Posterior cingulate gyrus (tissue), 11 donors: ENCODE results near the gene SRGAP1.
"Not testable (repeated sequence)": the region's sequence is repeated elsewhere in the genome, so short reads cannot be mapped to it uniquely, and the experiment has no call there.

Source experiments
- DNase-seq, 10 donors: peaks; one replicate each; pipeline versions ENCODE4 v3.0.0 to v3.0.0-alpha.2; 2020 to 2021; ENCODE audit warnings: mixed read lengths in 3 of 10
- intact Hi-C: fragments of 100-400 bp; cut with DNase I; formaldehyde crosslinking; loops from one replicate; pipeline ENCODE4 v1.15.1; 2023

SRGAP1 gene

DNA sequence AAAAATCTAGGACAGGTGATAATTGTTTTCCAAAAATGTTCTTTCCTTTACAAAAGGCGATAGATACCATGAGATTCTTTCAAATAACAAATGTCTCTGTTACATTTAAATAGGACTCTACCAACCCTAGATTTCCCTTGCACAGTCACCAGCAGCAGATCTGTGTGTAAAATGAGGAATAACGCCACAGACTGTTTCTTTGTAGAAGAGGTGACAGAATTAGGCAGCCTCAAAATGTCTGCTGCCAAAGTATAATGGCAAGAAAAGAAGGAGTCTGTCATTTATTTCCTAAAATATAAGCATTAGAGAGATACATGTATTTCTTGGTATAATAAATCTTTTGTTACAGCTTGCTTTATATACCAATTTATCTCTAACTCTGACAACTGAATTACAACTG is 8.5 kb upstream of the SRGAP1 start:
- no peak for DNase-seq
- intact Hi-C loops, result no loop called here

DNA sequence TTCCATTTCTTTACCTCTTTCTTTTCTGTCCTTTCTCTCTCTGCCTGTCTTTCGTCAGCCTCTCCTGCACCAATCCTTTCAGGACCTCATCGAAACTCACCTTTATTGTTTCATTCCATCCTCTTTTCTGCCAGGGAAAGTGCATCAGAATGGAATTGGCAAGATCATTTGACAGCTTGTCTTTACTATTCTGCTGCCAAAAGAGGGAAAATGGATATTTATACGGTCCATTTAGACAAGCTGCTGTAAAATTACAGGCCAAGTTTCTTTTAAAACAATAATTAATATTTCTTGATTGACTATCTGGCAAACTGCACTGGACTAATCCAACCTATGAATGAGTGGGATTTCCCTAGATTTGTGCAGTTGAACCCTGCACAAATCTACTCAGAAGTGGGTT is 7.6 kb upstream of the SRGAP1 start:
- DNase-seq, result no peak
- intact Hi-C loops, result no loop called here

GRCh38 chr12:63838411-63838810 is 6.1 kb upstream of the SRGAP1 start:
- no peak for DNase-seq
- intact Hi-C loops, result no loop called here

DNA sequence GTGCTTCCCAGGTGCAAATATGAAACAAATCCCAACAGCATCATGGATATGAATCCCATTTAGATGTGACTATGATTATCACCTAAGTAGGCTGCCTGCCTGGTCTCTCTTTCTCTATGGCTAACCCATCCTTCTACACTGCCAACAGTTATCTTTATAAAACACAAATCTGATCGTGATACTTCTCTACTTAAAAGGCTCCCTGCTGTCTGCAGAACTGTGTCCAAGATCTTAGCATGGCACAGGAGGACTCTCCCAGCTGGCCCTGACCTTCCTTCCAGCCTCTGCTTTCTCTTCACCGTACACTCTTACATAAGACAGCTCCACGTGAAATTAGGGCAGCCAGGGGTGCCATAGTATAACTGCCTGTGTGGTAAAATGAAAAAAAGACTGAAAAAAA is 3.5 kb upstream of the SRGAP1 start:
- DNase-seq, result no peak
- intact Hi-C loops, result loop anchor here (5.0 to 10.0 kb wide), 3 partner anchors 104 to 561 kb away; partner anchors contain the start of gene XPOT

- DNase-seq, result no peak
- intact Hi-C loops, result loop anchor here (5.0 to 10.0 kb wide), 3 partner anchors 103 to 561 kb away; partner anchors contain the start of gene XPOT
Observed at GRCh38 chr12:63841571-63841970, 2.9 kb upstream of the SRGAP1 start.

DNA sequence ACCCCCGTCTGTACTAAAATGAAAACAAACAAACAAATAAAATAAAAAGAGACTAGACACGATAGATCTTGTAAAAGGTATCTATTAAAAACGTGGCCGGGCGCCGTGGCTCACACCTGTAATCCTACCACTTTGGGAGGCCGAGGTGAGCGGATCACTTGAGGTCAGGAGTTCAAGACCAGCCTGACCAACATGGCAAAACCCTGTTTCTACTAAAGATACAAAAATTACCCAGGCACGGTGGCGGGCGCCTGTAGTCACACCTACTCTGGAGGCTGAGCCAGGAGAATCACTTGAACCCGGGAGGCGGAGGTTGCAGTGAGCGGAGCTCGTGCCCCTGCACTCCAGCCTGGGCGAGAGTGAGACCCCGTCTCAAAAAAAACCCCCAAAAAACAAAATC is 1.8 kb upstream of the SRGAP1 start:
- intact Hi-C loops, result loop anchor here (2.0 to 10.0 kb wide), 4 partner anchors 102 to 560 kb away; partner anchors contain the start of gene XPOT
- not testable (repeated sequence) for DNase-seq

DNA sequence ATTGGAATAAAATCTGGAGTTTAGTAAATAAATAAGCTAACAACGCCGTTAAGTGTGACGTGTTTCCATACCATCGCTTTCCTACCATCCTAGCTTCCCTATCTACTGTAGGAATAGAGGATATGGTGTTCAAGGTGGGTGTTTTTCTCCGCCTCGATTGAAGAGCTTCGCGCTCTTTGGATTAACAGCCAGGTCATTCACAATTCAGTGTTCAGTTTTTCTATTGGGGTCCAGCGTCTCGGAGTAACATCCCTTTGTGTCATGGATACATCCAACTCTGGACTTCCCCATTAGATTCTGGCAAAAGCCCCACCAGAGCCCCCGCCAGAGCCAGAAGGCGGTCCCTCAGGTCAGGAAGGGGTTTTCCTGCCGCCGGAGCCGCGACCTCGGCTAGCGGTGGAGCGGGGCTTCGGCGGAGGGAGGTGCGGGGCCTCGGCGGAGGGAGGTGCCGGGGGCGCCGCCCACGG is 1.2 kb upstream of the SRGAP1 start:
- intact Hi-C loops, result loop anchor here (2.0 to 10.0 kb wide), 4 partner anchors 102 to 559 kb away; partner anchors contain the start of gene XPOT
- no peak for DNase-seq

- peak; percentile 83 to 98 (median 88) for DNase-seq
- intact Hi-C loops, result loop anchor here (1.0 to 10.0 kb wide), 5 partner anchors 101 to 558 kb away; partner anchors contain the start of gene XPOT
Observed at GRCh38 chr12:63843721-63844390, 644 bp upstream of the SRGAP1 start.

GRCh38 chr12:63845726-63846125 is 1.2 kb downstream of the SRGAP1 start:
- DNase-seq, result no peak

DNA sequence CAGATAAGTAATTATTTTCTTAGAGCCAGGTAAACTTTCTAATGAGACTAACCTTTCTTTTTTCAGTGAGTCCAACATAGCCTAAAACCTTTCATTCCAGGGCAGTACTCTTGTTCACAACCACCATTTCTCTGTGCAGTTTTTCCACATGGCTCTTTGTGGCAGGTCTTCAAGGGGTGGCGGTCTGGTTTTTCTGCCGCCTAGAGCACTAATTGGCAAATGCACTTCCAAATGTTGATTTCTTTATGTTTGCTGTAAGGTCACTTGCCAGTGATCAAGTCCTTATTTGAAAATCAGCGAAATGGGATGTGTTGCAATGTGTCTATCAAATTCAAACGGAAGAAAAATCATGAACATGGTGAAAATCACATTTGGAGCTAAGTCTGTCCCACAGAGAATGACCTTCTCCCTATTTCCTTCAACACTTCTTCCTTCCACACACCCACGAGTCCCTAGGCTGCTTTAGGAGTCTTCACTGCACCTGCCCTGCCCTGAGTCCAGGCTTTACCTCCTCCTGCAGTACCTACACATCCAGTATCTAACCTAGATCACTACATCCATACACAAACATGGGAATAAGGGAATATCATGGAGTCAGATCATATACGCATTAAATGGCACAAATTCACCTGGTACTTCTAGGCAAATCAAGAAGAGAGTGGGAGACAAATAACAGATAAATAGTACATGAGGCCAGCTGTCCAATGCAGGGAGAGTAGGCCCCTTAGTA is 1.9 kb downstream of the SRGAP1 start:
- intact Hi-C loops, result loop anchor here (10.0 kb wide), 2 partner anchors 98 to 238 kb away; no protein-coding TSS in a partner anchor
- DNase-seq, result peak in 1 of 10 donors; percentile 49

More at GRCh38 chr12:63845726-63846125, 1.2 kb downstream of the SRGAP1 start:
- intact Hi-C loops, result loop anchor here (10.0 kb wide), 2 partner anchors 99 to 239 kb away; no protein-coding TSS in a partner anchor

DNA sequence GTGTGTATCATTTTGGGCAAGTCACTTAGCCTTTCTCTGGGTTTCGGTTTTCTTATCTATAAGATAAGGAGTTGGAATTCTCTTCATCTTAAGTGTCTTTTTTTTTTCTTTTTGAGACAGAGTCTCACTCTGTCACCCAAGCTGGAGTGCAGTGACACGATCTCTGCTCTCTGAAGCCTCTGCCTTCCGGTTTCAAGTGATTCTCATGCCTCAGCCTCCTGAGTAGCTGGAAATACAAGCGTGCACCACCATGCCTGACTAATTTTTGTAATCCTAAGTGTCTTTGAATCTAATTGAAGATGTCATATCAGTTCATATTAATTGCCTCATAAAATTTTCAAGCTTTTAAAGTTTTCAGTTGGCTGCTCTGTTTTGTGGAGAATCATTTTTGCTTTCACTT is 4.0 kb downstream of the SRGAP1 start:
- no peak for DNase-seq
- intact Hi-C loops, result loop anchor here (10.0 kb wide), 2 partner anchors 96 to 236 kb away; no protein-coding TSS in a partner anchor

DNA sequence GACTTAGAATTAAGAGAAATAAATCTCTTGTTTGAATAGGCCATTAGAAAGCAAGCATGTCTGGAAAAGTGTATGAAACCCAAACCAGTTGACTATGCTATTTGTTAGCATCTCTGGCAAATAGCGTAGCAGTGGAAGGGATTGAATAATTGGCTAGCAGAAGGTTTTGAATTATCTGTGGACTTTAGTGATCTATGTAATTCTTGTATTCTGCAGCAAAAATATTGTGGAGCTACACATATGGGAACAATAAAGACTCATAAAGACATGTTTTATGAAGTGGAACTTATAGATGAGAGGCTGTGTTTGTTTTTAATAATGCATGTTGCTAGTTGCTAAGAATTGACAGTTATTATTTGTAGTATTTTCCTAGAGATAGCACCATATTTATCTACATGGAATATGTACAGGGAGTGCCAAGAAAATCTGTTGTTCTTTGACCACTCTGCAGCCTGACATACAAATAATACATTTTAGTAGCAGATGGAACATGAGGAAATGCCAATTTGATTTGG is 4.7 kb downstream of the SRGAP1 start:
- intact Hi-C loops, result loop anchor here (10.0 kb wide), 2 partner anchors 96 to 236 kb away; no protein-coding TSS in a partner anchor
- no peak for DNase-seq

GRCh38 chr12:63849641-63850040 is 5.1 kb downstream of the SRGAP1 start:
- DNase-seq, result no peak
- intact Hi-C loops, result loop anchor here (10.0 kb wide), 2 partner anchors 95 to 235 kb away; no protein-coding TSS in a partner anchor

- DNase-seq, result no peak
- intact Hi-C loops, result no loop called here
Observed at GRCh38 chr12:63853978-63854377, 9.5 kb downstream of the SRGAP1 start.

DNA sequence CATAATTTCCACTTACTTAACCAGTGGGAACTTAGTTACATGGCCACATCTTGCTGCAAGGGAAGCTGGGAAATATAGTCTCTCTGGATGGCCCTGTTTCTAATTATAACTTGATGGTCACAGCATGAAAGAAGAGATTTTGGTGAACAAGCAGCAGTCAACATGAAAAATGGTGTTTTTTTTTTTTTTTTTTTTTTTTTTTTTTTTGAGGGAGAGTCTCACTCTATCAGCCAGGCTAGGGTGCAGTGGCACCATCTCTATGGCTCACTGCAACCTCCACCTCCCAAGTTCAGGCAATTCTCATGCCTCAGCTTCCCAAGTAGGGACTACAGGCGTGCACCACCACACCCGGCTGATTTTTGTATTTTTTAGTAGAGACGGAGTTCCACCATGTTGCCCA is 10.8 kb downstream of the SRGAP1 start:
- no peak for DNase-seq
- intact Hi-C loops, result no loop called here

GRCh38 chr12:63857771-63858670 is 13.5 kb downstream of the SRGAP1 start:
- intact Hi-C loops, result no loop called here
- no peak for DNase-seq

- intact Hi-C loops, DNase-seq: not testable (repeated sequence)
Observed at GRCh38 chr12:63859880-63860279, 15.4 kb downstream of the SRGAP1 start.

- intact Hi-C loops, result no loop called here
- DNase-seq, result no peak
Observed at GRCh38 chr12:63862187-63862968, 17.9 kb downstream of the SRGAP1 start.

GRCh38 chr12:63862969-63863230 is 18.4 kb downstream of the SRGAP1 start:
- intact Hi-C loops, result no loop called here

More at GRCh38 chr12:63862969-63863230, 18.4 kb downstream of the SRGAP1 start:
- DNase-seq, result no peak
